Kidney tubule cell (primary cell): Measurements from ENCODE around the gene OPCML.
"Not testable (repeated sequence)": the region's sequence is repeated elsewhere in the genome, so short reads cannot be mapped to it uniquely, and the experiment has no call there.

Experiments
- DNase-seq: peaks from one replicate; pipeline ENCODE4 v3.0.0-alpha.2; 2018; ENCODE audit warnings: low spot score

Gene OPCML

GRCh38 chr11:132422722-132423121, 1109.6 kb downstream of the OPCML start:
- no peak for DNase-seq

GRCh38 chr11:132421555-132421954, 1110.7 kb downstream of the OPCML start:
- DNase-seq, result no peak

DNA sequence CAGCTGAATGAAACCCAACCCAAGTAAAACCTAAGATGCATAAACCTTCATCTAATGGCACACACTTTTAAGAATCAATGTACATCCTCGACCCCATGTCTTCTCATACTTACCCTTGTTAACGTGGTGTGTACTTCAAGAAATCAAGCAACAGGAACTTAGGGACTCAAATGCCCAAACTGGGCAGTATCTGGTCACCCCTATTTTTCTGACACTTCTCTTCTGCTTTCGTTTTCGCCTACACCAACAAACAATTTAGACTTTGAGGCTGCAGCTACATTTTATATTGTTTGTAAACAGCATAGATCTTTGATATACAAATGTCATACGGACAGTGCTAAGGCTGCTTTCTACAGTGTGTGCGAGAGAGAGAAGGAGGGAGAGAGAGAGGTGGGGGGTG, 1117.8 kb downstream of the OPCML start:
- no peak for DNase-seq

- DNase-seq, result no peak
Measured at GRCh38 chr11:132410383-132410782, 1121.9 kb downstream of the OPCML start.

GRCh38 chr11:132409573-132410355, 1122.5 kb downstream of the OPCML start:
- DNase-seq, result no peak

GRCh38 chr11:132408877-132409276, 1123.4 kb downstream of the OPCML start:
- no peak for DNase-seq

DNA sequence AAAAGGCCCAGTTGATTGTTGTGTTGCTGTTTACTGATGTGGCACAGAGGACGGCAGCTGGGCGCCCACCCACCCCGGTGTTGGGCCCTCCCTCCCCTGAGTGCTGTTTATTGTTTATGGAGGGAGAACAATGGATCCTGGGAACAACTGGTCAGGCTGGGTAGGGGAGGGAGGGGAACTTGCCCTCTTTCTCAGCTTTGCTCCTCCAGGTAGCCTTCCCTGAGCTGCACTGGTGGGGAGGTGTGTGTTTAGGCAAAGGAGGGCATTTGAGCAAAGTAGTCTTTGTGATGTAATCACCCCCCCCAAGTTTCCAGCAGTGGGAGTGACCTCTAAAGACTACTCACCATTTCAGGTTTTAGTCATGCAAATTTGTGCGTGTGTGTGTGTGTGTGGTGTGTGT, 1126.6 kb downstream of the OPCML start:
- DNase-seq, result no peak

DNA sequence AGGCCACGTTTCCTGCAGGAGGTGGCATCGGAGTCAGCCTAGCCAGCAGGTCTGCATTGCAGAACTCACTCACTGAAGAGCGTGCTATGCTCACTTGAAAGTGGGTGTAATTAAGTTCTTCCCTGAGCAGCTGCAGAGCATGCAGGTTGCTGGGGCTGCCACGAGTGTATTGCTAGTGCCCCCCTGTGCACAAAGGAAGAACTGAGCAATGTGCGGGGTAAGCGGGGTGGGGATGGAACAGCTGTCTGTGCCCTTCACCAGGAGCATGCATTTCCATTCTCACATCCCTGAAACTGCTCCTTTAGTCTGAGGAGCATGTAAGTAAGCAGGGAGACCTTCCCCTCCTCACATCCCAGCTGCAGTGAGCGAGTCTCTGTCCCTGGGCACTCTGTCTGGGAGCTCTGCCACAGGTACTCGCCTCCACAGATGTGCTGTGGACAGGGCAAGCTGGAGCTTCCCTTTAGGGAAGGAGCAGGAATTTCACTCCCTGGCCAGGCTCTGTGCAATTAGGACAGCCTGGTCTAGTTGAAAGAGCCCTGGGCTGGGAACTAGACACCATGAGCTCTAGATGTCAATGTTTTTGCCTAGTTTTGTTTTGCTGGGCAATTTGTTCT, 1130.1 kb downstream of the OPCML start:
- DNase-seq, result peak; percentile 30

DNA sequence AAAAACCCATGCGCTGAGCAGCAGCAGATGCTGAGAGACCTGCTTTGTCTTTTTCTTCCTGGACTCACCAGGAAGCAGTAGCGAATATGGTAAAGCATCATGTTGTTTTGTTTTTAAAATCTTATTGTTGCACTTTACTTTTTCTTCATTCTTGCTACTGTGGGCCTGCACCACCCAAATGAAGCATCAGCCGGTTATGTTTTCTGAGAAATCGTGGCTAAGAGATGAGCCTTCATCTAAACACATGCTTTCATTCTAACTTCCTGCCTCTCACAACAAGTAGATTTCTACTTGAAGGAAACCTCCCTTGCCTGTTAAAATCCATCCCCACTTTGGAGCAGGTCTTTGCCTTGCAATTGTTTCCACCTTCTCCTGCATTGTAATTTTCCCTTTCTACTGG, 1136.0 kb downstream of the OPCML start:
- DNase-seq, result no peak

GRCh38 chr11:132395434-132395833, 1136.9 kb downstream of the OPCML start:
- no peak for DNase-seq

DNA sequence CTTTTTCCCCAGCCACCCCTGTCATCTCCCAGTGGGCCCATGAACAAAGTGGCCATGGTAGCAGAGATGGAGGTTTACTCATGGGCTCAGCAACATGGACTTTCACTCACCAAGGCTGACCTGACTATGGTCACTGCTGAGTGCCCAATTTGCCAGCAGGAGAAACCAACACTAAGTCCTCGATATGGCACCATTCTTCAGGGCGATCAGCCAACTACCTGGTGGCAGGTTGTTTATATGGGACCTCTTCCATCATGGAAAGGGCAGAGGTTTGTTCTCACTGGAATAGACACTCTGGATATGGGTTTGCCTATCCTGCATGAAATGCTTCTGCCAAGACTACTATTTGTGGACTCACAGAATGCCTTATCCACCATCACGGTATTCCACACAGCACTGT, 1152.8 kb downstream of the OPCML start:
- DNase-seq, result no peak

- no peak for DNase-seq
Measured at GRCh38 chr11:132373405-132374143, 1158.7 kb downstream of the OPCML start.

DNA sequence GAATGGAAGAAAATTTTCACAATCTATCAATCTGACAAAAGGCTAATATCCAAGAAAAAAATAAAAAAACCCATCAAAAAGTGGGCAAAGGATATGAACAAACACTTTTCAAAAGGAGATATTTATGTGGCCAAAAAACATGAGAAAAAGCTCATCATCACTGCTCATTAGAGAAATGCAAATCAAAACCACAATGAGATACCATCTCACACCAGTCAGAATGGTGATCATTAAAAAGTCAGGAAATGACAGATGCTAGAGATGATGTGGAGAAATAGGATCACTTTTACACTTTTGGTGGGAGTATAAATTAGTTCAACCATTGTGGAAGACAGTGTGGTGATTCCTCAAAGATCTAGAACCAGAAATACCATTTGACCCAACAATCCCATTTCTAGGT, 1162.2 kb downstream of the OPCML start:
- DNase-seq, result not testable (repeated sequence)

GRCh38 chr11:132367293-132367692, 1165.0 kb downstream of the OPCML start:
- no peak for DNase-seq

DNA sequence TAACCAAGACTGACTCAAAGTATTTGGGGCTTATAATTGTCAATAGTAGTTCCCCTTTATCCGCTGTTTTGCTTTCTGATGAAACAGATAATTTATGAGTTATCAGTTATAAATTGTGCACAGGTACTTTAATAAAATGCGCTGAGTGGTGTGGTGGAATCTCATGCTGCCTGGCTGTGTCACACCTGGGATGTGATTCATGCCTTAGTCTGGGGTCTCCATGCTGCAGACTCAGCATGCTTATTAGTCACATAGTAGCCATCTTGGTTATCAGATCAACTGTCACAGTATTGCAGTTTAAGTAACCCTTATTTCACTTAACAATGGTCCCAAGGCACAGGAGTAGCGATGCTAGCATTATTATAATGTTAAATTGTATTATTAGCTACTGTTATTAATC, 1166.7 kb downstream of the OPCML start:
- peak; percentile 8 for DNase-seq
